HG02870 (cell line): ENCODE data around the gene ZNF688.

Source experiments
- ATAC-seq: cut with Tn5 transposase; IDR thresholded peaks from one replicate; pipeline ENCODE4 v1.9.1; 2021; ENCODE audit warnings: mild to moderate bottlenecking, moderate library complexity; ENCODE audit not compliant: unreplicated experiment

Gene ZNF688

GRCh38 chr16:30521873-30522641 lies 49.5 kb downstream of the ZNF688 start:
- no peak for ATAC-seq

DNA sequence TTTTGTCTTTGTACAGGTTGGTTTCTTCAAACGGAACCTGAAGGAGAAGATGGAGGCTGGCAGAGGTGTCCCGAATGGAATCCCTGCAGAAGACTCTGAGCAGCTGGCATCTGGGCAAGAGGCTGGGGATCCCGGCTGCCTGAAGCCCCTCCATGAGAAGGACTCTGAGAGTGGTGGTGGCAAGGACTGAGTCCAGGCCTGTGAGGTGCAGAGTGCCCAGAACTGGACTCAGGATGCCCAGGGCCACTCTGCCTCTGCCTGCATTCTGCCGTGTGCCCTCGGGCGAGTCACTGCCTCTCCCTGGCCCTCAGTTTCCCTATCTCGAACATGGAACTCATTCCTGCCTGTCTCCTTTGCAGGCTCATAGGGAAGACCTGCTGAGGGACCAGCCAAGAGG lies 50.0 kb downstream of the ZNF688 start:
- no peak for ATAC-seq
